ENCODE measurements around the gene MEG3.

The MEG3 gene

GRCh38 chr14:100841761-100842403 is 16.0 kb downstream of the MEG3 start:
- TF ChIP-seq POLR2A (IDR thresholded peaks at IDR 0.05; ENCODE audit: low read depth, low read length) (no peak), PAX5 (IDR thresholded peaks at IDR 0.05; ENCODE audit: insufficient read depth, low read length, severe bottlenecking) (no peak), POU2F2 (IDR thresholded peaks at IDR 0.05; ENCODE audit: low read depth, low read length) (no peak), SPI1 (IDR thresholded peaks at IDR 0.05; ENCODE audit: low read depth, low read length) (no peak), POLR2AphosphoS5 (IDR thresholded peaks at IDR 0.05; ENCODE audit: low read depth, low read length) (no peak), TAF1 (IDR thresholded peaks at IDR 0.05; ENCODE audit: low read depth, low read length) (no peak)
- no peak for FAIRE-seq
- no peak for DNase-seq (ENCODE audit: insufficient read length, low spot score)

GRCh38 chr14:100842799-100843198 is 16.9 kb downstream of the MEG3 start:
- no peak for TF ChIP-seq POLR2AphosphoS5 (IDR thresholded peaks at IDR 0.05; ENCODE audit: low read depth, low read length)
- no peak for TF ChIP-seq TAF1 (IDR thresholded peaks at IDR 0.05; ENCODE audit: low read depth, low read length)
- DNase-seq (ENCODE audit: insufficient read length, low spot score) = no peak
- no peak for FAIRE-seq

GRCh38 chr14:100844082-100844408 is 18.1 kb downstream of the MEG3 start:
- FAIRE-seq (no peak), DNase-seq (ENCODE audit: insufficient read length, low spot score) (no peak)
- TF ChIP-seq TAF1 (IDR thresholded peaks at IDR 0.05; ENCODE audit: low read depth, low read length) (no peak), POU2F2 (IDR thresholded peaks at IDR 0.05; ENCODE audit: low read depth, low read length) (no peak), POLR2AphosphoS5 (IDR thresholded peaks at IDR 0.05; ENCODE audit: low read depth, low read length) (no peak), PAX5 (IDR thresholded peaks at IDR 0.05; ENCODE audit: insufficient read depth, low read length, severe bottlenecking) (no peak), SPI1 (IDR thresholded peaks at IDR 0.05; ENCODE audit: low read depth, low read length) (no peak), POLR2A (IDR thresholded peaks at IDR 0.05; ENCODE audit: low read depth, low read length) (no peak)

DNA sequence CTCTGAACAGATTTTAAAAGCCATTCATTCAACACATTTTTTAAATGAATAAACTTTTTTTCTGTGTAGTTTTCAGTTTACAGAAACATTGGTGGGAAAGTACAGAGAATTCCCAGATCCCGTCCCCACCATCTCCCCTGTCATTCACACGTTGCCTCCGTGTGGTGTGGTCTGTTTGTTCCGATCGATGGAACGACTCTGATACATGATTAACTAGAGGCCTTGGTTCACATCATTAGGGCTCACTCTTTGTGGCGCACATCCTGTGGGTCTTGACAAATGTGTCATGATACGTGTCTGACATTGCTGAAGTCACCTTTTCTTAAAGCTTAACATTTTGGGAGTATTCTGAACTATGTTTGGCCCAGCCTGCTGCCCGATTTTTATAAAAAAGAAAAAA is 18.5 kb downstream of the MEG3 start:
- DNase-seq (ENCODE audit: insufficient read length, low spot score) = no peak
- no peak for FAIRE-seq
- TF ChIP-seq SPI1 (IDR thresholded peaks at IDR 0.05; ENCODE audit: low read depth, low read length) (no peak), POU2F2 (IDR thresholded peaks at IDR 0.05; ENCODE audit: low read depth, low read length) (no peak), POLR2AphosphoS5 (IDR thresholded peaks at IDR 0.05; ENCODE audit: low read depth, low read length) (no peak), TAF1 (IDR thresholded peaks at IDR 0.05; ENCODE audit: low read depth, low read length) (no peak), POLR2A (IDR thresholded peaks at IDR 0.05; ENCODE audit: low read depth, low read length) (no peak), PAX5 (IDR thresholded peaks at IDR 0.05; ENCODE audit: insufficient read depth, low read length, severe bottlenecking) (no peak)

GRCh38 chr14:100844846-100845245 is 18.9 kb downstream of the MEG3 start:
- DNase-seq (ENCODE audit: insufficient read length, low spot score) (no peak), FAIRE-seq (no peak)
- TF ChIP-seq PAX5 (IDR thresholded peaks at IDR 0.05; ENCODE audit: insufficient read depth, low read length, severe bottlenecking) (no peak), POLR2A (IDR thresholded peaks at IDR 0.05; ENCODE audit: low read depth, low read length) (no peak), POU2F2 (IDR thresholded peaks at IDR 0.05; ENCODE audit: low read depth, low read length) (no peak), TAF1 (IDR thresholded peaks at IDR 0.05; ENCODE audit: low read depth, low read length) (no peak), SPI1 (IDR thresholded peaks at IDR 0.05; ENCODE audit: low read depth, low read length) (no peak)

DNA sequence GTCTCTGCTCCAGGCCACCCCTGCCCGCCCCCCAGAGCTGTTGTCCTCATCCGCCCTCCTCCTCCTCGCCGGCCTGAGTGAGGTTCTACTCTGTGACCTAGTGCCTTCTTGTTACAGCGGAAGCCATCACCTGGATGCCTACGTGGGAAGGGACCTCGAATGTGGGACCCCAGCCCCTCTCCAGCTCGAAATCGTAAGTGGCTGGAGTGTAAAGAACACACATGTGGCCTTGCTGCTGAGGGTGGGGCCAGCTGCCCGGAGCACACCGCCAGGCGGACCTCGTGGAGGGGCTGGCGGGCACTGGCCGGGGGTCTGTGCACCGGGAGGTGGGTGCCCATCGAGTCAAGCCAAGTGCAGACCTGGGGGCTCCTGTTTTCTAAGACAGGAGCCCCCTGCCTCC is 19.4 kb downstream of the MEG3 start:
- DNase-seq (ENCODE audit: insufficient read length, low spot score) = no peak
- FAIRE-seq = no peak
- TF ChIP-seq SPI1 (IDR thresholded peaks at IDR 0.05; ENCODE audit: low read depth, low read length) (no peak), POLR2AphosphoS5 (IDR thresholded peaks at IDR 0.05; ENCODE audit: low read depth, low read length) (no peak), TAF1 (IDR thresholded peaks at IDR 0.05; ENCODE audit: low read depth, low read length) (no peak), POU2F2 (IDR thresholded peaks at IDR 0.05; ENCODE audit: low read depth, low read length) (no peak), PAX5 (IDR thresholded peaks at IDR 0.05; ENCODE audit: insufficient read depth, low read length, severe bottlenecking) (no peak), POLR2A (IDR thresholded peaks at IDR 0.05; ENCODE audit: low read depth, low read length) (no peak)

DNA sequence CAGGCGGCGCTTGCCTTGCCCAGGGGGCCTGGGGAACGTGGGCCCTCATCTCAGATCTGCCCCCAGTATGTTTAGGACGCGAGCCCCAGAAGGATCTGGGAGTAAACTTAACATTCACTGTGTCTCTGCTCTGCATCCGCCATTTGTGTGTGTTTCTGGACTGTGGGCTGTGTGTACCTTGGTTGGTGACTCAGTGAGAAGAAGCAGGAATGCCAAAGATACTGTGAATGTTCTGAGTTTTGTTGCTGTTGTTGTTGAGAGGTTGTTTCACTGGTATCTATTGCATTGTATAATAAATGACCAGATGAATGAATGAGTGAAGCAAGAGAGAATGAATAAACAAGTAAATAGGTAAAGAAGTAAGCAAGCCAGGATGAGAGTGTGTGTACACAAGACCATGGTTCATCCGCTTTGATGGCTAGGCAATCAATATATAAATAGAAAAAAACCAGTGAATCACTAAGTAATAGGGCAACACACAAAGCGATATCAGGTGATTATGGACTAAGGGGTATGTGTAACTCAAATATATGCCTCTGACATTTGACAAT is 20.5 kb downstream of the MEG3 start:
- DNase-seq (ENCODE audit: insufficient read length, low spot score) (no peak), FAIRE-seq (no peak)
- TF ChIP-seq POLR2AphosphoS5 (IDR thresholded peaks at IDR 0.05; ENCODE audit: low read depth, low read length) (no peak), TAF1 (IDR thresholded peaks at IDR 0.05; ENCODE audit: low read depth, low read length) (no peak), SPI1 (IDR thresholded peaks at IDR 0.05; ENCODE audit: low read depth, low read length) (no peak), POU2F2 (IDR thresholded peaks at IDR 0.05; ENCODE audit: low read depth, low read length) (no peak), PAX5 (IDR thresholded peaks at IDR 0.05; ENCODE audit: insufficient read depth, low read length, severe bottlenecking) (no peak), POLR2A (IDR thresholded peaks at IDR 0.05; ENCODE audit: low read depth, low read length) (no peak)

- DNase-seq (ENCODE audit: insufficient read length, low spot score) = no peak
- no peak for TF ChIP-seq SPI1 (IDR thresholded peaks at IDR 0.05; ENCODE audit: low read depth, low read length)
- no peak for TF ChIP-seq POLR2A (IDR thresholded peaks at IDR 0.05; ENCODE audit: low read depth, low read length)
- TF ChIP-seq TAF1 (IDR thresholded peaks at IDR 0.05; ENCODE audit: low read depth, low read length) = no peak
- no peak for TF ChIP-seq PAX5 (IDR thresholded peaks at IDR 0.05; ENCODE audit: insufficient read depth, low read length, severe bottlenecking)
- TF ChIP-seq POLR2AphosphoS5 (IDR thresholded peaks at IDR 0.05; ENCODE audit: low read depth, low read length) = no peak
- TF ChIP-seq POU2F2 (IDR thresholded peaks at IDR 0.05; ENCODE audit: low read depth, low read length) = no peak
- no peak for FAIRE-seq
These were observed 23.3 kb downstream of the MEG3 start for GRCh38 chr14:100849115-100849781.

DNA sequence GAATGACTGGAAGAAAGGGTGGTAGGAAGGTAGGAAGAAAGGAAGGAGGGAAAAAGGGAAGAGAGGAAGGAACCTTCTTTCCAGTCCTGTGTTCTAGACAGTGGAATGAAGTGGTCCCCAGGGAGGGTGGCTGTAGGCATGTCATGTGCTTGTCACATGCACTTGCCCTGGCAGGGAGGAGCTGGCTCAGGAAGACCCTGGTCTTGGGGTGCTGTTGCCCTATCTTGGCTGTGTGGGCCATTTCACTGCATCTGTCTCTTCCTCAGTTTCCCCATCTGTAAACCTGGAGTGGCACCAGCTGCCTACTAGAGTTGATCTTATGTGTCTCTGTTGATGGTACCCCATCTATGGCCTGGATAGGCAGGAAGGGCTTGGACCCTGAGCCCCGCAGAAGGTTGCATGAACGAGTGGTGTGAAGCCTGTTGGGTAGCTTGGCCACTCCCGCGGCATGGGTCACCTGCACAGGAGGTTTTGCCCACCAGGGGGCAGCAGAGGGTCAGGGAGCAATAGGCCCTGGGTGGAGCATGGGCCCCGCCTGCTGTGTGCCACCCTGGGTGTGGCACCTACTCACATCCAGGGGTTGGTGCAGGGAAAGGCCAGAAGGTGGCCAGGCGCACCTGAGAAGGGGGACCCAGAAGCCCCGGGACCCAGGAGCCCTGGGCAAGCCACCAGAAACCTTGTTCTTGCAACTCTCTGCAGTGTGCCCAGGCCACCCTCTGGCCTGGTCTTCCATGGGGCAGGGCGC is 25.1 kb downstream of the MEG3 start:
- DNase-seq (ENCODE audit: insufficient read length, low spot score) (peak; percentile 69), FAIRE-seq (peak; percentile 76)
- TF ChIP-seq TAF1 (IDR thresholded peaks at IDR 0.05; ENCODE audit: low read depth, low read length) (no peak), POLR2AphosphoS5 (IDR thresholded peaks at IDR 0.05; ENCODE audit: low read depth, low read length) (no peak), POLR2A (IDR thresholded peaks at IDR 0.05; ENCODE audit: low read depth, low read length) (no peak), PAX5 (IDR thresholded peaks at IDR 0.05; ENCODE audit: insufficient read depth, low read length, severe bottlenecking) (no peak), POU2F2 (IDR thresholded peaks at IDR 0.05; ENCODE audit: low read depth, low read length) (no peak), SPI1 (IDR thresholded peaks at IDR 0.05; ENCODE audit: low read depth, low read length) (no peak)
